Panc1 (cell line): ENCODE data around the gene TPCN1. TPM values are rescaled to one million over a fixed set of nuclear protein-coding genes. Genes with fewer than 3 reads are reported as not detected.

Experiments
- ATAC-seq: fragments of 200-7000 bp; cut with Tn5 transposase; 2 replicates; pipeline ENCODE4 v1.9.1; 2020; ENCODE audit warnings: mild to moderate bottlenecking, moderate library complexity
- BruUV-seq: library from RNA; stranded (reverse); fragments of 400-500 nt; replicated peaks from 2 replicates; lab custom pipeline; 2021; lab: Mats Ljungman, UMichigan
- CTCF ChIA-PET: fragments of 300-600 bp; sonication (Branson Sonifier 250); formaldehyde crosslinking; loops from one replicate; lab custom pipeline; 2022; ENCODE audit warnings: antibody characterized with exemption; lab: Charles Lee
- POLR2A ChIA-PET: fragments of 300-600 bp; sonication (Branson Sonifier 250); formaldehyde crosslinking; loops from one replicate; lab custom pipeline; 2022; ENCODE audit warnings: antibody characterized with exemption; lab: Charles Lee
- DNase-seq: peaks from one replicate; pipeline ENCODE4 v3.0.0-alpha.2; 2010; ENCODE audit warnings: low read depth, low spot score
- H3K27ac ChIP-seq: 2 replicates; pipeline ENCODE4 v1.5.1; 2011; ENCODE audit warnings: mild to moderate bottlenecking, low read length, inconsistent platforms
- H3K27me3 ChIP-seq: fragments of 200-500 bp; sonication (Bioruptor generic); 2 replicates; pipeline ENCODE4 v1.6.0; 2014; ENCODE audit warnings: low read length, inconsistent platforms; ENCODE audit not compliant: control insufficient read depth, insufficient read depth
- H3K36me3 ChIP-seq: fragments of 200-500 bp; sonication (Bioruptor generic); 2 replicates; pipeline ENCODE4 v1.5.1; 2014; ENCODE audit warnings: inconsistent platforms, mild to moderate bottlenecking, low read length, moderate library complexity; ENCODE audit not compliant: control insufficient read depth, insufficient read depth
- H3K4me1 ChIP-seq: 2 replicates; pipeline ENCODE4 v1.5.1; 2011; ENCODE audit warnings: inconsistent platforms, mild to moderate bottlenecking, low read length, moderate library complexity; ENCODE audit not compliant: control insufficient read depth, insufficient read depth
- H3K4me3 ChIP-seq, 2 experiments: 2 replicates each; pipeline ENCODE4 v1.5.1; 2011 to 2012; ENCODE audit warnings: low read depth in 2 of 2, low read length in 2 of 2, mild to moderate bottlenecking in 2 of 2, inconsistent platforms in 1 of 2, moderate library complexity in 1 of 2
- H3K9me3 ChIP-seq: fragments of 200-500 bp; sonication (Bioruptor generic); 2 replicates; pipeline ENCODE4 v1.5.1; 2014; ENCODE audit warnings: low read depth, mild to moderate bottlenecking, inconsistent platforms, low read length, moderate library complexity; ENCODE audit not compliant: control insufficient read depth, insufficient read depth
- CTCF ChIP-seq: fragments of 450-650 bp; IDR thresholded peaks from 2 replicates; pipeline ENCODE4 v1.5.1; 2017; ENCODE audit warnings: mild to moderate bottlenecking
- POLR2AphosphoS5 ChIP-seq: IDR thresholded peaks from 2 replicates; pipeline ENCODE4 v1.6.1; 2012; ENCODE audit warnings: mild to moderate bottlenecking, low read depth, low read length, moderate library complexity
- REST ChIP-seq, 2 experiments: IDR thresholded peaks; 2 replicates each; pipeline ENCODE4 v1.6.1; 2011 to 2012; ENCODE audit warnings: low read depth in 2 of 2, control low read depth in 1 of 2, low read length in 1 of 2, mild to moderate bottlenecking in 1 of 2, moderate library complexity in 1 of 2; ENCODE audit not compliant: insufficient read depth in 1 of 2
- SIN3A ChIP-seq: IDR thresholded peaks from 2 replicates; pipeline ENCODE4 v1.6.1; 2012; ENCODE audit warnings: low read depth, mild to moderate bottlenecking, low read length, moderate library complexity, borderline replicate concordance; ENCODE audit not compliant: insufficient read depth
- TCF7L2 ChIP-seq: IDR thresholded peaks from 2 replicates; pipeline ENCODE4 v1.6.1; 2011; ENCODE audit warnings: mild to moderate bottlenecking, low read depth, low read length, inconsistent platforms
- in situ Hi-C: cut with HindIII; loops from 2 replicates; pipeline ENCODE4 v1.10.0; 2016; ENCODE audit warnings: low sequenced_read_pairs, low pct_unique_long_range_greater_than_20kb
- intact Hi-C: fragments of 100-400 bp; cut with micrococcal nuclease; formaldehyde crosslinking; loops from one replicate; pipeline ENCODE4 v1.10.0; 2022; ENCODE audit not compliant: unreplicated experiment
- total RNA-seq: library from RNA; stranded (reverse); gene quantifications from one replicate; pipeline ENCODE4 v1.2.1, GENCODE V29; 2021; ENCODE audit not compliant: unreplicated experiment

Gene TPCN1
- total RNA-seq, 1 experiment from 2014 or later, result 75.2 TPM

- DNase-seq, result no peak
- intact Hi-C loops (no loop called here), in situ Hi-C loops (no loop called here)
- Histone ChIP-seq H3K36me3 (peaks cover 5% of the 10 kb centered on the region), H3K4me3 (no peak overlapping the region), H3K9me3 (no peaks in the 10 kb centered on the region), H3K4me1 (peaks cover 56% of the 10 kb centered on the region), H3K27ac (no peak overlapping the region), H3K27me3 (no peaks in the 10 kb centered on the region)
- BruUV-seq, result no TSS peak
- ATAC-seq, result peak; percentile 33; the same call in 1 of the 2 replicates
- ChIA-PET CTCF (no interaction called here), POLR2A (interaction anchor here (0.7 kb wide), 1 partner anchor 47 kb away, joined by 3 read pairs; no protein-coding TSS in a partner anchor)
- TF ChIP-seq POLR2AphosphoS5 (no peak), REST (IDR thresholded peaks at IDR 0.05; ENCODE audit: insufficient read depth in 1 of 2, low read depth in 2 of 2, low read length in 1 of 2) (no peak), SIN3A (no peak), CTCF (no peak), TCF7L2 (no peak)
Observed at GRCh38 chr12:113190761-113191160, 30.5 kb upstream of the TPCN1 start.

- Histone ChIP-seq H3K27ac (peak overlapping the region; percentile 74; the same call in 1 of the 2 replicates), H3K9me3 (no peaks in the 10 kb centered on the region), H3K27me3 (no peaks in the 10 kb centered on the region), H3K4me1 (peaks cover 54% of the 10 kb centered on the region), H3K36me3 (peaks cover 3% of the 10 kb centered on the region), H3K4me3 (no peak overlapping the region)
- ATAC-seq (no peak), DNase-seq (no peak)
- no TSS peak for BruUV-seq
- intact Hi-C loops (no loop called here), in situ Hi-C loops (no loop called here)
- ChIA-PET CTCF (no interaction called here), POLR2A (no interaction called here)
- TF ChIP-seq REST (IDR thresholded peaks at IDR 0.05; ENCODE audit: insufficient read depth in 1 of 2, low read depth in 2 of 2, low read length in 1 of 2), result no peak
- no peak for TF ChIP-seq TCF7L2
- TF ChIP-seq SIN3A, result no peak
- TF ChIP-seq POLR2AphosphoS5, result no peak
- TF ChIP-seq CTCF, result no peak
Observed at GRCh38 chr12:113191227-113191626, 30.0 kb upstream of the TPCN1 start.
